OCI-M2 (cell line): ENCODE measurements around the gene FZR1.
"Not testable (repeated sequence)": the region's sequence is repeated elsewhere in the genome, so short reads cannot be mapped to it uniquely, and the experiment has no call there.

Experiments used
- DNase-seq: peaks from one replicate; lab custom pipeline; 2025; ENCODE audit not compliant: unreplicated experiment; lab: John Stamatoyannopoulos, UW

Gene FZR1

DNA sequence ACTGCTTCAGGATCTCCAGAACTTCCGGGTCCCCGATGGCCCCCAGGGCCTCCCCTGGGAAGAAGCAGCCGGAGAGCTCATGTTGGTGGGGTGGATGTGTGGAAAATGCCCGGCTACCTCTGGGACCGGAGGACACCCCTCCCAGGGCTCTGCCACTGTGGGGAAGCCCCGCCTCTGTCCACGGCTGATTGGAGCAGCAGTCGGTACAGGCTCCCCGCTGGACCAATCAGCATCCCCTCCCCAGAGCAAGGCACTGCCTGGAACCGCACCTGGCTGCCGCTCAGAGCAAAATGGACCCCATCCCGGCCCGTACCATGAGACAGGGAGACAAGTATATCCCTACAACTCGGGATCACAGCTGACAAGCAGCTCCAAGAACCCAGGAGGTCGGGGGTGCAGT is 12.1 kb upstream of the FZR1 start:
- no peak for DNase-seq

DNA sequence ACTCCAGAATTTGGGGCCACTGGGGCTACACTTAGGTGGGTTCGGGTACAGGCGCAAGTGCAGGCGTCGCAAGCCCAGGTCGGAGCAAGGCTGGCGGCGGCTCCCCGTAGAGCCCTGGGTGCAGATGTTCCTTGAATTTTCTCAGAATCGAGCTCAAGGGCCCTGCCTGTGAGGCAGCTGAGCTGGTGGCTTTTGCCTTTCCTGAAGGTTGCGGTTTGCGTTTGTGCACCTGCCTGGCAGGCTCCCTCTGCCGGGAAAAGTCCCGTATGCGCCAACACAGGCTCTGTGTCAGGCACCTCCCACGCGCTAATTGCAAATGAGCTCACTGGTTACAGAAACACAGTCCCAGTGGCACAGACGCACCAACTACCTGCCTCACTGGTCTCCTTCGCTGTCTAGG is 11.6 kb upstream of the FZR1 start:
- DNase-seq = no peak

DNA sequence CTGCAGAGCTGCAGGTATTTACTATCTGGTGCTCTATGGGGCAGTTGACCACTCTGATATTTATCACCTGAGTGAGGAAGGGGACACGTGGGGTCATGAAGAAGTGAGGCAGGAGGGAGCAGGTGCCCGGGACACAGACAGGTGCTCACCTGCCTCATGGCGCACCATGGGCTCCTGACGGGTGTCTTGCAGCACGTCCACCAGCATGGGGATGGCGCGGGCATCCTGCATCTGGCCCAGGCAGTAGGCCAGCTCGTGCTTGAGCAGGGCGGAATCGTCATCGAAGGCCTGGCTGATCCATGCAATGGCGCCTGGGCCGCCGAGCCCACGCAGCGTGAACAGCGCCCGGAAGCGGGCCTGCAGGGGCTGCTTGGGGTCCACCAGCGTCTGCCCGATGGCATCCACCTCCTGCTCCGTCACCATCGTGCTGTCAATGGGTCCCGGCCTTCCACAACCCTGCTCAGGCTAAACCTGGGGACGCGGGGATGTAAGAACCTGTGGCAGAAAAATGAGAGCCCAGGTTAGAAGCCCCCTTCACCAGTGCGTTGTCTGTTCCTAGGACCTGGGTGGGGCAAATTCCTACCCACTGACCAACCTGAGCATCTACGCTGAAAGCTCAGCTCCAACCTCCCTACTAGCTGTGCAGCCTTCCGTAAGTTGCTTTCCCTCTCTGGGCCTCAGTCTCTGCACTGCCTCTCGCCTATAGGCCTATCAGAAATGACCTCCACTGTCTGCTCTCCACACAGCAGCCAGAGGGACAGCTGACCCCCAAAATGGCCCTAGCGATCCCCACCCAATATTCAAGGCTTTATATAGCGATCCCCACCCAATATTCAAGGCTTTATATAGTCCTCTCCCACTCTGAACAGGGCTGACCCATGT is 9.5 kb upstream of the FZR1 start:
- no peak for DNase-seq

DNA sequence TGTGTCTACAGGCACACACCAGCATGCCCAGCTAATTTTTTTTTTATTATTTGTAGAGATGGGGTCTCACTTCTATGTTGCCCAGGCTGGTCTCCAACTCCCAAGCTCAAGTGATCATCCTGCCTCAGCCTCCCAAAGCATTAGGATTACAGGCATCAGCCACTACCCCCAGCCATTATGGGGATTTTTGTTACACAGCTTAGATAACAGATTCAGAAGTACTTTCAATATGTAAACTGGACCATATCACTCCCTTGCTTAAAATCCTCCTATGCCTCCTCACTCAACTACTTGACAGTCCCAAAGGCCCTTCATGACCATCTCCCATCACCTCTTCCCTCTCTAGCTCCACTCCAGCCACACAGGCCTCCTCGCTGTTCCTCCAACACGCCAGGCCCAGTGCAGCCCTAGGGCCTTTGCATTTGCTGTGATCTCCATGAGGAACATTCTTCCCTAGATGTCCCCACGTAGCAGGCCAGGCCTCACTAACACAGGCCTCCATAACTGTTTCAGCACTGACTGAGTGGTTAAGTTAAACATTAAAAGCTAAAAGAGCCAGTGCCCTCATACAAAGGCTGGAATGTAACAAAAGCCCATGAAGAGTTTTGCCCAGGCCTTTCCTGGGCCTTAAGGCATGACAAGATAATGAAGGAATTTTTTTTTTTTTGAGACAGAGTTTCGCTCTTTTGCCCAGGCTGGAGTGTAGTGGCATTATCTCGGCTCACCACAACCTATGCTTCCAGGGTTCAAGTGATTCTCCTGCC is 8.2 kb upstream of the FZR1 start:
- no peak for DNase-seq

DNA sequence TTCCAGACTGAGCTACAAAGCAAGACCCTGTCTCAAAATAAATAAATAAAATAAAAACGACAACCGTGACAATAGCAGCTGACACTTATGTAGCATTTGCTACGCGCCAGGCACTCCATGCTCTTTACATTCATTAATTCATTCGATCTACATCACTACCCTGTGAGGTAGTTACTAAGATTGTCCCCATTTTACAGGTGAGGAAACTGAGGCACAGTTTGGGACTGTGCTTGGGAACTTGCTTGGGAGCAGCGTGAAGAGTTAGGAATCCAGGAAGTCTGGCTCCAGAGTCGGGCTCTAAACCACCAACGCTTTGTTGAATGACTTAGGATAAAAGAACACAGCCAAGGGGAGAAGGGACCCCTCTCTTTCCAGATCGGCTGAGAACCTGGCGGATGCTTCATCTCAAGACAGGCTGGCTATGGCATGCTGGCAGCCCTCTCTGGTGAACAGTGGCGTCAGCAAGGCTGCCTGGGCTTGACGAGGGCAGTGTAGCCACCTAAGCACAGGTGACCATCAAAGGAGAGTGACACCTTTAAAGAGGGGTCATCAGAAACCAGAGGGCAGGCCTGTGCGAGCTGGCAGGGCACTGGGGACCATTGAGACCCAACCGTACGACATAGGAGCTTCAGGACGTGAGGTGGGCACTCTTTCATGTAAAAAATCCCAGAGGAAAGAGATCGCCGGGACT is 6.2 kb upstream of the FZR1 start:
- DNase-seq = no peak

DNA sequence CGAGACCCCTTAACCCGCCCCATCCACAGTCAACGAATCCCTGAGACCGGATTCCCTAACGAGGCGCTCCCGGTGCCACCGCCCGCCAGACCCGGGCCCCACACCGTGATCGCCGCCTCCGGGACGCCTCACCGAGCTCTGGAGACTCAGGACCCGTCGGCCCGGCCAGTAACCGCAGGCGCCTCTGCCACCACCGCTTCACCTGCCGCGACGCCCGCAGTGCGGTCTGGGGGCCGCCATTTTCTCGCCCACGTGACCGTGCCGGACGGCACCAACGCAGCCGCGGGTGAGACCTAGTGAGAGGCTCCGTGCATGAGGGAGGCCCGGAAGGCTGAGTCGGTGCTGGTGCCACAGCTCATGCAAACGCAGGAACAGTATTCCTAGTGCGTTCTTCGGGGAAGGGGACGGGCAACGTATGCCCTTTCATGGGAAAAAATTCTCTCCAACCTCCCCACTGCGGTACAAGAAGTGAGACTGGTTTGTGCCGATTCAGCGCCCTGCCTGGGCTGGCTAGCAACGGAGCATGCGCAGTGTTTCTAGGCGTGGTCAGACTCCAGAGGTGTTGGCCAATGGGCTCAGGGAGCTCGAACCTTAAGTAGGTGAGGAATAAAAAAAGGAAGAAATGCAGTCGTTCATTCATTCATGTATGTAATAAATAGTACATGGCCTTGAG is 5.5 kb upstream of the FZR1 start, which contains the start of gene DOHH:
Gene DOHH (minus strand): TSS at position 246 of the 673 bp plus-strand sequence. CDS start 3,860 bp downstream, outside the sequence.
- DNase-seq = peak; percentile 83

DNA sequence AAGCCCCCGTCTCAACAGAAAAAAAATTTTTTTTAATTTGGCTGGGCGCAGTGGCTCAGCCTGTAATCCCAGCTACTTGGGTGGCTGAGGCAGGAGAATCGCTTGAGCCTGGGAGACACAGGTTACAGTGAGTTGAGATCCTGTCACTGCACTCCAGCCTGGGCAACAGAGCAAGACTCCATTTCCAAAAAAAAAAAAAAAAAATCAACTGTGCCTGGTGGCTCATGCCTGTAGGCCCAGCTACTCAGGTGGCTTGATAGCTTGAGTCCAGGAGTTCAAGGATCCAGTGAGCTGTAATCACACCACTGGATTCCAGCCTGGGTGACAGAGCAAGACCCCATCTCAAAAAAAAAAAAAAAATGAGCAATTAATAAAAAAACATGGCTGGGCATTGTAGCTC is 4.3 kb upstream of the FZR1 start:
- DNase-seq = no peak

DNA sequence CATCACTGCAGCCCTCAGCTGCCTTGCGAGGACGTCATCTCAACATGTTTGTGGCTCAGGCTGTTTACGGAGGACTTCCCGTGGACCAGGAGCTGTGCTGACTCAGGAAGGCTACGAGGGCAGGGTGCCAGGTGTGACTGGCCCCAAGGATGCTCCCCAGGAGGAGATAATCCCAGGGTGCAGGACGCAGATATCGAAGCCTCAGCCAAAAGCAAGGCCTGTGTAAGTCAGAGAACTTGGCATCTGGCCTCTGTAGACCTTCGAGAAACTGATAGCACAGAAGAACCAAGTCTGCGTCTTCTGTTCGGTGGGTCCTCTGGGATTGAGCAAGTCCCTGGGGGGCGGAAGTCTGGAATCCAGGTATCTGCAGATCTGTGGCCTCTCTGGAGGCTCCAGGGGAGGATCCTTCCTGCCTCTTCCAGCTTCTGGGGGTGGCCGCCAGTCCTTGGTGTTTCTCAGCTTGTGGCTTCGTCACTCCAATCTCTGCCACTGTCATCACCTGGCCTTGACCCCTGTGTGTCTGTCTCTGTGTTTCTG is 3.0 kb upstream of the FZR1 start:
- DNase-seq = no peak

DNA sequence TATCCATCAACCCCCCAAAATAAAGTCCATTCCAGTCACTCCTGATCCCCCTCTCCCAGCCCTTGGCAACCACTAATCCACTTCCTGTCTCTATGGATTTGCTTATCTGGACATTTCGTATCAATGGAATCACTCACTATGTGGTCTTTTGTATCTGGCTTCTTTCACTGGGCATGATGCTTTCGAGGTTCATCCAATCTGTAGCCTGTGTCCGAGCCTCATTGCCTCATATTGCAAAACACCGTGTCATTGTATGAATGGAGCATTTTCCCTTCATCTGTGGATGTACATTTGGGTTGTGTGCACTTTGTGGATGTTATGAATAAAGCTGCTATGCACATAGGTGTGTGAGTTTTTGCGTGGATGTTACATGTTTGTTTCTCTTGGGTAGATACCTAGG is 1.4 kb upstream of the FZR1 start:
- DNase-seq = no peak

DNA sequence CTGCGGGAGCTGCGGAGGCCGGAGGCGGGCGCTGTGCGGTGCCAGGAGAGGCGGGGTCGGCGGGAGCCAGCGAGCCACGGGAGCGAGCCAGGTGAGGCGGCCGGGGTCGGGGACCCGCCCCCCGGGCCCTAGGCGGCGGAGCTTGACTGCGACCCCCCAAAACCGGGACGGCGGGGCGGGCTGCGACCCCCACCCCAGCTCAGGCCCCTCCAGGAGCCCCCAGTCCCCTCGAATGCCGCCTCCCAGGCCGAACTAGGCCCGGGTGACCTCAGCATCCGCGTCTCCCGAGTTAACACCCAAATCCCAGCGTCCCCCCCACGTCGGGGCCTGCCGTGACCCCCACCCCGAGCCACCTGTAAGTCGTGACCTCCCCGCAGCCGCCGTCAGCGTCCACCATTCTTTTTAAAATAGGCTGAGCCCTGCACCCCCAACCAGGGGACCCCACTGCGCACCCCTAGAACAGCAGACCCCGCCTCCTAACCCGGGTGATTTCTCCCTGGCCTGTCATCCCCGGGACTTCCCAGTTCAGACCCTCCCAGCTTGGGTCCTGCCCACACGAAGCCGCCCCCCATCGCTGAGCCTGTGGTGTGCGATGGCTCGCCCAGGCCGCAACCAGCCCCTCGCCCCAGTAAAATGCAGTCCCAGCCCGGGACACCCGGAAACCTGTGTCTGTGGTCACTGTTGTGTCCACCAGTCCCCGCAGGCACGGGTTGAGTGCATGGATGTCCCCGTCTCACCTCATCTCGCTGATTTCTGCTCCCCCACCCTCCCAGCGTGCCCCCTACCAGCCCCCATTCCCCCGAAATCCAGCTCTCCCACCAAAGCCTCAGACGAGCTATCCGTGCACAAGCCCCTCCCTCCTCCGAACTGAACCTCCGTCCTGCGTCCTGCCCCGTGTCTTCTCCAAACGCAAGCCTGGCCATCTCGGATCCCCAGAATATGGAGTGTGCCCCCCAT is 551 bp downstream of the FZR1 start:
- DNase-seq = no peak

DNA sequence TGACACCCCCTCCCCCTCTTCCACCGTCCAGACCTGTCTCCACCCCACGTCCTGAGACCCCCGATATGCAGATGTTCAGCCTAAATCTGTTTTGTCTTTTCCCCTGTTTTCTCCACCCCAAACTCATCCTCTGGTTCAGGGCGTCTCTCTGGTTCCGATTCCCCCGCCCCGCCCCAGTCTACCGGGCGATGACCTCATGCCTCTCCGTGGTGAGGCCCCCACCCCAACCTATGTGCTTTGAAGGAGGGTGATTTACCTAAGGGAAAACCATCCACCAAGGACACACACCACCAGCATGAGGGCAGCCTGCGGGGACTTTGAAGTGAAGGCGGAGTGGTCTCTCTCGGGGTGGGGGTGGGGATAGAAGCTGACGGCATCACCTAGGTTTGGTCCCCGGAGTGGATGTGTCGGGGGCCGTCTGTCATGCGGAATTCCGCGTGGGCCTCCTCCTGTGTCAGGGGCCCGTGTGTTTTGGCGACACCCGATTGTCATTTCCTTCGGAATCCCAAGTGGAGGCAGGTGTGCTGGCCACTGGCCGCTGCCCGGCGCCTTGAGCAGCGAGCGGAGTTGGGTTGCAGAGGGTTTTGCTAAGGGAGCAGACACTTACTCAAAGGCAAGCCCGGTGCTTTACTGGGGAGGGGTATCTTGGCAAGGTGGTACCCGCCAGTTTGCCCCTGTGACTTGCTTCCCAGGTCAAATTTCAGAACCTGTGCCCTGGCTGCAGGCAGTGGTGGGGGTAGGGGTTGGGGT is 1.4 kb downstream of the FZR1 start:
- no peak for DNase-seq

DNA sequence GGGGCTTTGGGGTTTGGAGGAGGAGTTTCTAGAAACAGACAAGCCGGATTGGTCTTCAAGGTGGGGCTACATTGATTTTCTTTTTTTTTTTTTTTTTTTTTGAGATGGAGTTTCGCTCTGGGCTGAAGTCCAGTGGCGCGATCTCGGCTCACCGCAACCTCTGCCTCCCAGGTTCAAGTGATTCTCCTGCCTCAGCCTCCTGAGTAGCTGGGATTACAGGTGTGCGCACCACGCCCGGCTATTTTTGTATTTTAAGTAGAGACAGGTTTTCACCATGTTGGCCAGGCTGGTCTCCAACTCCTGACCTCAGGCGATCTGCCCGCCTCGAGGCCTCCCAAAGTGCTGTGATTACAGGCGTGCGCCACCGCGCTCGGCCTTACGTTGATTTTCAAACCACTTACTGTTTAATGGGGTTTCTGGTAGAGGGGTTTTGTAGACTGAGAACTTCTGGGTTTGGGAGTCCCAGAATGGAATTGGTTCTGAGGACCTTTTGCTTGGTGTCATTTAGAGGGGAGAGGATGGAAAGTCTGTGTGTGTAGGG is 2.1 kb downstream of the FZR1 start:
- DNase-seq = not testable (repeated sequence)

DNA sequence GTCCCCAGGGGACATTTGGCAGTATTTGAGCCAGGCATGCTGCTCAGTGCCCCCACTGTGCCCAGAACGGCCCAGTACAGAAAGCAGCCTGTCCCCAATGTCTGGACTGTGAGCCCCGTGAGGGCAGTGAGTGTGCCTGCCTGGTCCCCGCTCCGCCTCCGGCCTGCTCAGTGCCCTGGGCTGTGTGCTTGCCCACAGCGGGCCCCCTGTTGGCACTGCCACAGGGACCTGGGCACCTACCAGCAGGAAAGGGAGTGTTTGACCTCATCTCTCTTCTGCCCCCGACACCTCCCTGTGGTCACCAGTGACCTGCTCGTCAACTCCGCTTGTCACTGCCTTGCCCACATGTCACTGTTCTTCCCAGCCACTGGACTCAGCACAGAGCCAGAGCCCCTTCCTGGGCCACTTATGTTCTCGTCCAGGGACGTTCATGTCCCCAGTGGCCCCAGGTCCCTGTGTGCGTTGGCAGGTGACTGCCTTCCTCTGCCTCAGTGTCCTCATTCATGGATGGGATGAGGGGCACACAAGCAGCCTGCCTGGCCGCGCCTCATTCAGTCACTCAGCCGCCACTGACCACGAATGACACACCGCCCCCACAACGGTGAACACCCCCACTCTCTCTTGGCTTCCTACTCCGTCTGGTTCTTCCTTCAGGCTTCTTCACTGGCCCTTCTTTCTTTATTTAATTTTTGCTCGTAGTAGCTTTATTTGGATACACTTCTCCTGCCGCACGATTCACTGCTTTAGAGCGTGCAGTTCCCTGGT is 2.8 kb downstream of the FZR1 start:
- DNase-seq = no peak

DNA sequence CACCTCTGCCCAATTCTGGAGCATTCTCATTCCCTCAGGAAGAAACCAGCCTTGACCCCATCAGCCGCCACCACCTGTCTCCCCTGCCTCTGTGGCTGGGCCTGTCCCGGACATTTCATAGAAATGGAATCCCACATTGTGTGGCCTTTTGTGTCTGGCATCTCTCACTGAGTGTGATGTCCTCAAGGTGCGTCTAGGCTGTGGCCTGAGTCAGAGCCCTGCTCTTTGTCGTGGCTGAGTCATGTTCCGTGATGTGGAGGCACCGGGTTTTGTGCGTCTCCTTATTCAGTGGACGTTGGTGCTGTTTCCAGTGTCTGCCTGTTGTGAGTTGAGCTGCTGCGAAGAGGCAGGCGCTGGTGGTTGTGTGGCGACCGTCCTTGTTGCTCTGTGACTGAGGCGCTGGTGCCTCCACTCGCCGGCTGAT is 3.5 kb downstream of the FZR1 start:
- DNase-seq = no peak

DNA sequence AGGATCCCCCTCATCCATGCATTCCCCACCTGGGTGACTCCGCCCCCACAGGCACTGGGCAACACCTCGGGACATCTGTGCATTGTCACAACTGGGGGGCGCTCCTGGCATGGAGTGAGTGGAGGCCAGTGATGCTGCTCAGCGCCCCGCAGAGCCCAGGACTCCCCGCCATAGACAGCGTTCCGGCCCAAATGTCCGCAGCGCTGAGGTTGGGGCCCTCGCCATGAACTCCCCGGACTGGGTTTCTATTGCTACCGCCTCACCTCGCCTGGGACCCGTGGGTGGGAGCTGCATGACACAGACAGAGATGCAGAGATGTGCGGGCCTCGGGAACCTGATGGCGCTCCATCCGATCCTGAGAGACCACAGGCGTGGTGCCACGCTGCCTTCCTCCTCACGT is 4.6 kb downstream of the FZR1 start:
- no peak for DNase-seq

DNA sequence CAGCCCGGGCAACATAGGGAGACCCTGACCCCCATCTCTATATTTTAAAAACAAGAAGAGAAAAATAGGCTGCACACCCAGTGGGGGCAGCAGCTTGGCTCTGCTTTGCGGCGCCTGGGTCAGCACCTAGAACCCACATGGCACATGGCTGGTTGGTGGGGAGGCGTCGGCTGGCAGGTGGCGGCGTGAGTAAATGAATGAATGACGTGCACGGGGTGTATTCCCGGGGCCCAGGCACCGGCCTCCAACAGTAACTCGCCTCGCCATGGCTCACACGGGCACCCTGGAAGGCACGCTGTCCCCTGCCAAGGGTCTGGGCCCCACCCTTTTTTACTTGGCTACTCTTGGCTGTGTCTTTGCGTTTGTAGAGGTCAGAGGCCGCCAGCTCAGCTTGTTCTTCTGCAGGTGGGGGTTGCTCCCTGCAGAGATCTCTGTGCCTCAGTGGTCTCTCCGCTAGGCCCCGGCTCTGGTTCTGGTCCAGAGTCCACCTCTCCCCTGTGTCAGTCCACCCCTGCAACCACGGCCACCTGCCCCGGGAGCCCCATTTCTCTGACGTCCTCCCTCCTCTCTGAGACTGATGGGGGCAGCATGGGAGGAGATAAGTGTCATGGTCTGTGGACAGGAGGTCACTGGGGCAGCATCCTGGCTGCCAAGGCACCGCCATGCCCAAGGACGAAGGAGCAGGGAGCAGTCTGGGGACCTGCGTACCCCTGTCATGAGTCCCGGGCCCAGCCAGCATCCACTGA is 5.6 kb downstream of the FZR1 start:
- DNase-seq = no peak

DNA sequence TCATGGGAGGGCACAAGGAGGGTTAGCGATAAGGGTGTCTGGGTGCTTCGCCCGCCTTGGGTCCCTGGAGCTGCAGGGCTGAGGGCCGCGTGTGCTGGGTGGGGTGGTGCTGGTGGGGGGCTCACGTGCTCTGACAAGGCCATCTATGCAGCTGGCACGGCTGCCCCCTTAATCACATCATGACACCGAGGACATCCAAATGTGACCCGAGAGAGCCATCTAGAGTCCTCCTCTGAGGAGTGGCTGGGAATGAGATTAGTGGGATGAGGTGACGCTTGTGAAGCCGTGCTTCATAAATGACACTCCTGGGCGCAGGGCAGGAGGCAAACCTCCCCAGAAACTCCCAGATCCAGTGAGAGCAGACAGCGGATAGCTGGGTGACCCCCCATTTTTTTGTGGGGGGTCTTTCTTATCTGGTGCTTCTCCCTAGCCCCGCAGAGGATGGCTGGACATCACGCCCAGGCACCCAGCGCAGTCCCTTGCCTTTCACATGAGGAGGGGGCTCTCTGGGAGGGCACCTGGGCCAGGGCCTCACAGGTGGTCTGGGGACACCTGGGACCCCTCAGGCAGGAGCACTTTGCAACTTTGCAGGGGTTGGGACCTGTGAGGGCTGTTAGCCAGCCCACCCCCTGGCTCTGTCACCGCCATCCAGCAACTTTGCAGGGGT is 6.6 kb downstream of the FZR1 start:
- no peak for DNase-seq
